ENCODE results near the gene SCARF2.

GRCh38 chr22:20388200-20388599 lies 49.4 kb downstream of the SCARF2 start:
- TF ChIP-seq GATA2 (IDR thresholded peaks at IDR 0.05; ENCODE audit: low read depth, low read length) (no peak), GATA3 (IDR thresholded peaks at IDR 0.05; ENCODE audit: low read depth, low read length) (no peak)
